Omental fat pad (tissue), 4 donors: ENCODE data around the gene SQSTM1. TPM values are rescaled to one million over a fixed set of nuclear protein-coding genes. Genes with fewer than 3 reads are reported as not detected.

Experiments
- ATAC-seq: fragments of 150-250 bp; one replicate; pipeline ENCODE4 v1.9.1; 2016; ENCODE audit warnings: mild to moderate bottlenecking, moderate library complexity; ENCODE audit not compliant: low FRiP score
- DNase-seq: peaks from one replicate; pipeline ENCODE4 v3.0.0-alpha.2; 2019; ENCODE audit warnings: low spot score
- total RNA-seq, 4 donors: library from RNA; depleted of rRNA; stranded (reverse); fragments of >200 nt; gene quantifications; one replicate each; pipeline ENCODE4 v1.1.0, GENCODE V29; 2016
- TF ChIP-seq, protein P1 (sequence below), 3 donors: fragments of 450-650 bp; IDR thresholded peaks; one replicate each; pipeline ENCODE4 v1.5.1; 2016 to 2017; ENCODE audit warnings: antibody characterized with exemption in 3 of 3, mild to moderate bottlenecking in 3 of 3, moderate library complexity in 2 of 3

SQSTM1 gene
- total RNA-seq, 4 donors from 2014 or later, result 400 to 762 (median 566) TPM

DNA sequence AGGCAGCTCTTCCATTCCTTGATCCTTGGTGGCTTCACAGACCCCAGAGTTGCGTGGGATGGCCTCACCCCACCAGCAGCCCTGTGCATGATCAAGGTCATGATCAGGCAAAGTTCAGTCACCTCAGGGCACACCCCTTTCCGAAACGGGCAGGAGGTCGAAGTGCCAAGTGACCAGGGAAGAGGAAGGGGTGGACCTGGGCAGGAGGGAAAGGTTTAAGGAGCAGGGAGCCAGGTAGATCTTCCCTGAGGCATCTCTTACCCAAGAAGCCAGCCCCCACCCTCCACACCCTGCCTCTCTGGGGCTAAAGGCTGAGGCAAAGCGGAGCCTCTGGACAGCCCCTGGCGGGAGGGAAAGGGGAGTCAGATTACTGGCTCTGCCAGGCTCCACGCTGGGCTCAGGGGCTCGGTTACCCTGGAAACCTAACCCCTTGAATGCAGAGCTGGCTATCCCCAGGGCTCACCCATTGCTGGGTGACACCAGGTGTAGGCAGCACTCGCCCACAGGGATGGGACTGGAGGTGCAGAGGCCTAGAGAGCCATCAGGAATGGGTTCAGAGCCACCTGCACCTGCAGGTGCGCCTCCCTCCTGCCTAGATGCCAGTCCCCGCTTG is 17.6 kb upstream of the SQSTM1 start:
- no peak for ATAC-seq
- no peak for DNase-seq
- TF ChIP-seq, protein P1, sequence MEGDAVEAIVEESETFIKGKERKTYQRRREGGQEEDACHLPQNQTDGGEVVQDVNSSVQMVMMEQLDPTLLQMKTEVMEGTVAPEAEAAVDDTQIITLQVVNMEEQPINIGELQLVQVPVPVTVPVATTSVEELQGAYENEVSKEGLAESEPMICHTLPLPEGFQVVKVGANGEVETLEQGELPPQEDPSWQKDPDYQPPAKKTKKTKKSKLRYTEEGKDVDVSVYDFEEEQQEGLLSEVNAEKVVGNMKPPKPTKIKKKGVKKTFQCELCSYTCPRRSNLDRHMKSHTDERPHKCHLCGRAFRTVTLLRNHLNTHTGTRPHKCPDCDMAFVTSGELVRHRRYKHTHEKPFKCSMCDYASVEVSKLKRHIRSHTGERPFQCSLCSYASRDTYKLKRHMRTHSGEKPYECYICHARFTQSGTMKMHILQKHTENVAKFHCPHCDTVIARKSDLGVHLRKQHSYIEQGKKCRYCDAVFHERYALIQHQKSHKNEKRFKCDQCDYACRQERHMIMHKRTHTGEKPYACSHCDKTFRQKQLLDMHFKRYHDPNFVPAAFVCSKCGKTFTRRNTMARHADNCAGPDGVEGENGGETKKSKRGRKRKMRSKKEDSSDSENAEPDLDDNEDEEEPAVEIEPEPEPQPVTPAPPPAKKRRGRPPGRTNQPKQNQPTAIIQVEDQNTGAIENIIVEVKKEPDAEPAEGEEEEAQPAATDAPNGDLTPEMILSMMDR (IDR thresholded peaks at IDR 0.05), result no peak

DNA sequence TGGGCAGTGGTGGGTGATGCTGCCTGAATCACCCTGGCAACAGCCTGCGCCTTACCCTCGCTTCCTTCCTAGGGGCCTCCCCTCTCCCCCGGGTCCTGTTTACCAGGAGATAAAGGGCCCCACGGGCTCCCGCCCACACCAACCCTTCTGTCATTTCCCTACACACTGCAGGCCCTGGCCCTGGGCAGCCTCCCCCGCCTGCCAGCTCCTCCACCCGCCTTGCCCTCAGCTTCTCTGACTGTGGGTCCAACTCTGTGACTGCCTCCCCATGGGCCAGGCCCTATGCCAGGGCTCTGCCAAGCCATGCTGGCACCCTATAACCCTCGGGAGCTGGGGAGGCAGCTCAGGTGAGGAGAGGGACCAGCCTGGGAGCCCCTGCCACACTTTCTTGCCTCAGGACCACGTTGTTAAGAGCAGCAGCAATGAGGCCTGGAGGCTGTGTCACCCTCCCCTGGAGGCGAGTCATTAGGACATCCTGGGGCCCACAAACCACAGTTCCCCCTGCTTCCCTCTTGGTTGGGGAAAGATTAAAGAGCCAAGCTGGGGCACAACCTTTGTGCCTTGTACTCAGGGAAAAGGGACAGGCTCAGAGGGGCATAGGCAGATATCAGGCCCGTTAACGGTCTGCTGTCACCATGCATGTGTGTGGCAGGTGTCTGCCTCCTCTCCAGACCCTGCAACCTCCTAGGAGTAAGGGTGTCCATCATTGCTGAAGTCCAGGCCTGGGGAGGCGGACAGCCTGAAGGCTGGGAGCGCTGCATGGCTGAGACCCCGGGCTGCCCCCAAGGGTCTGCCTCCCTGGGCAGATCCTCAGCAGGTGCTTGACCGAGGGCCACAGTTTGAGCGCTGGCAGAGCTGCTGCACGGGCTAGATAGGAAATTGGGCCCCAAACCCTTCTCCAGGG is 16.8 kb upstream of the SQSTM1 start:
- no peak for DNase-seq
- ATAC-seq, result no peak
- TF ChIP-seq, protein P1 (IDR thresholded peaks at IDR 0.05), result no peak

DNA sequence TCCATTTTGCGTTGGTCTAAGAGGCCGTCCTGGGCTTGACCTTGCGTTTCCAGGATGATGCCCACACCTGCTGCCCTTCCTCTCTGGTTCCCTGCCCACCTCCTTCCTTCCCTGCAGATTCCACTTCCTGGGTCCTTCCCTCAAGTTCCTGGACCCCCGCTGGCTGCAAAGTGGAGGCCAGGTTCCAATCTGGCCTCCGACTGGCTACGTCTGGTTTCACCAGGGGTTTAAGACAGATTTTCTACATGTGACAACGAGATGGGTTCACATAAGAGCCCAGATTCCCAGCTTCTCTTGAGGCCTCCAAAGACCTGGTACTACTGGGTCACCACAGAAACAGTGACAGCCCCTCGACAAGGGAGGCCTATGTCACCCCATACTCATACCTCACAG is 16.2 kb upstream of the SQSTM1 start:
- DNase-seq, result no peak
- ATAC-seq, result no peak

DNA sequence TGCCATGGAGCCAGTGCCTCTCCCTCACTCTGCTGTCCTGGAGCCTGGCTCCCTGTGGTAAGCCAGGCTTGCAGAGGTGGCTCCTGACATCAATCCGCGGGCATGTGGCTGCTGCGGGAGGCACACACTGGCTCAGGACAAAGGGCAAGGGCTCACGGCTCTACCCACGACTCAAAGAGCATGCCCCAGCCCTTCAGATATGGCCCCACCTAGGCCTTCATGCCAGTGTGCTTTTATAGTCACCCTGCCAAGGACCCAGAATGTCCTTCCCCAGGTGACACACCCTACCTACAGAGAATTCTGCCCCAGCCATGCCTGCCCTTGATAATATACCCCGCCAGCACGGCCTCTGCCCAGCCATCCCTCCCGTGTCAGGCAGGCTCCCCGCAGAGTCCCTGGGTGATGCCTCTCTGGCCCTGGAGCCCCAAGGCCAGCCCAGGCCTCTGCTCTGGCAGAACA is 15.6 kb upstream of the SQSTM1 start:
- no peak for DNase-seq
- ATAC-seq, result no peak
- TF ChIP-seq, protein P1 (IDR thresholded peaks at IDR 0.05), result no peak

More for the DNA sequence above, 16.2 kb upstream of the SQSTM1 start:
- TF ChIP-seq, protein P1 (IDR thresholded peaks at IDR 0.05), result no peak

DNA sequence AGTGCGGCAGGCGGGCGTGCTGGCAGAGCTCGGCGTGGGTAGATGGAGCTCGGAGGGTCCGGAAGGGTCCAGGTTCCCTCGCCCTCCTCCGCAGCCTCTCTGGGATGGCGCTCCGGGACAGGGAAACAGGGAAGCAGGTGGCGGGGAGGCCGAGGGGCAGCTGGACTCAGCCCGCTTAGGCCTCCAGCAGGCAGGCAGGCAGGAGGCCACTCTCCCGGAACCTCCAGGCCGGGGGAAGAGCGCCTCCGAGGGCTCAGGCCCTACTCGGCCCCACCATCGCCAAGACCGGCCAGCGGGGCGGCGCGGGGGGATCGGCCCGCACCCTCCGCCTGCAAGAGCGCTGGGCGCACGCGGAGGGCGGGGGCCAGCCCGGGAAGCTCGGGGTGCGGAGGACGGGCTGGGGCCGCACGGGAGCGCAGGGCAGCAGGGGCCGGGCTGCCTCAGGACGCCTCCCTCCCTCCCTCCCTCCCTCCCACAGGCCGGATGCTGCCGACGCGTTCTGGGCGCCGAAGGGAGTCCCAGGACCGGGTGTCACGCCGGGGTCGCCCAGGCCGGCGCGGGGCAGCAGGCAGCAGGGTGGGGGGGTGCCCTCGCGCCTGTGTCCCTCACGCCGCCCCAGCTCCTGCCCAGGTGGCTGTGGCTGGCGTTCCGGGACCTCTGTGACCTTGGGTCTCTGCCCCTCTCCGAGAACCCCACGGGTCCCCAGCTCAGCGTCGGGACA is 15.0 kb upstream of the SQSTM1 start:
- no peak for DNase-seq
- TF ChIP-seq, protein P1 (IDR thresholded peaks at IDR 0.05), result no peak
- ATAC-seq, result peak; percentile 28

DNA sequence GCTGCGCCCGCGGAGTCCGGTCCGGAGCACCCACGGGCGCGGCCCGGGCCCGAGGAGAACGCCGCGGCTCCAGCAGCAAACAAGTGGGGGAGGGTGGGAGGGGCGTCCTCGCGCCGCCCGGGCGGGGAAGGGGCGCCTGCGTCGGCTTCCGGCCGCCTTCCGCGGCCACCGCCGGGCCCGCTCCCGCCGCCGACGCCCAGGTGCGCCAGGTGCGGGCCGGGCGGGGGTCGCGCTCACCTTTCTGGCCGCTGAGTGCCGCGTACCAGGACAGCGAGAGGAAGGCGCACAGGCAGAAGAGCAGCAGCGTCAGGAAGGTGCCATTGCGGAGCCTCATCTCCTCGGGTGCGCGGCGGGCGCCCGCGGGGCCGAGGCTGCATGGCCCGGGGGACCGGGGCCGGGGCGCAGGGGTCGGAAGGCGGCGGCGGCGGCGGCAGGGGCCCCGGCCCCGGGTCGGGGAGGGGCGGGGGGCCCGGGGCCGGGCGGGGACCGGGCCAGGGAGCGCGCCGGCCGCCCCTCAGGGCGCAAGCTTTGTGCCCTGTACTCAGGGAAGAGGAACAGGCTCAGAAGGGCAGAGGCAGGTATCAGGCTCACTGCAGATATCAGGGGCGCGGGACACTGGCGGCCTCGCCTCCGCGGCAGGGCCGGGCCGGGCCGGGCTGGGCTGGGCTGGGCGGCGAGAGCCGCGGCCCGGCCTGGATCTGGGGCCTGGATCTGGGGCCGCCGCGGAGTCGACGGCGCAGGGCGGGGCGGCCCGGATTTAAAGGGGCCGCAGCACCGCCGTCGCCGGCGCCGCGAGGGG is 14.3 kb upstream of the SQSTM1 start, which contains the start of gene MGAT4B:
Gene MGAT4B (minus strand): TSS at position 617 of the 799 bp plus-strand sequence. CDS start 283 bp downstream, at position 334.
- DNase-seq (no peak), ATAC-seq (peak; percentile 87)
- TF ChIP-seq, protein P1 (IDR thresholded peaks at IDR 0.05), result no peak
